ENCODE measurements around the gene MS4A7.

DNA sequence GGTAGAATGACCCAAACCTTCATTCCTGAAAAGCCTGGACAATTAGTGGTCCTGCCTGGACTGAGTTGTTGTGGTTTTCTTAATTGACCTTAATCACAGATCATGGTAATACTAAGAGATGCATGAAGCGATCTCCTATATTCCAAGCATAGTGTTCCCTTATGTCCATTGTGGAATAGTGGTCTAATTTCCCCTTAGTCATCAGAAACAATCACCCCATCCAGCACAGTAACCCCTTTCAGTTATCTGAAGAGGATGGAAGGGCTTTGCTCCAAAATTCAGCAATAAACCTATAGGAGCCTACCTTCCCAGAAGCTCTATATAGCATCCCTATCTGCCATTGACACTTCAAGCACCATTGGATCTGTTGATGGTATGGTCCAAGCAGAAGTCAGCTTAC lies 44.3 kb downstream of the MS4A7 start:
- TF ChIP-seq POLR2A (IDR thresholded peaks at IDR 0.05) (no peak), POLR2AphosphoS5 (IDR thresholded peaks at IDR 0.05) (no peak)
- TF ChIP-seq, protein P1, sequence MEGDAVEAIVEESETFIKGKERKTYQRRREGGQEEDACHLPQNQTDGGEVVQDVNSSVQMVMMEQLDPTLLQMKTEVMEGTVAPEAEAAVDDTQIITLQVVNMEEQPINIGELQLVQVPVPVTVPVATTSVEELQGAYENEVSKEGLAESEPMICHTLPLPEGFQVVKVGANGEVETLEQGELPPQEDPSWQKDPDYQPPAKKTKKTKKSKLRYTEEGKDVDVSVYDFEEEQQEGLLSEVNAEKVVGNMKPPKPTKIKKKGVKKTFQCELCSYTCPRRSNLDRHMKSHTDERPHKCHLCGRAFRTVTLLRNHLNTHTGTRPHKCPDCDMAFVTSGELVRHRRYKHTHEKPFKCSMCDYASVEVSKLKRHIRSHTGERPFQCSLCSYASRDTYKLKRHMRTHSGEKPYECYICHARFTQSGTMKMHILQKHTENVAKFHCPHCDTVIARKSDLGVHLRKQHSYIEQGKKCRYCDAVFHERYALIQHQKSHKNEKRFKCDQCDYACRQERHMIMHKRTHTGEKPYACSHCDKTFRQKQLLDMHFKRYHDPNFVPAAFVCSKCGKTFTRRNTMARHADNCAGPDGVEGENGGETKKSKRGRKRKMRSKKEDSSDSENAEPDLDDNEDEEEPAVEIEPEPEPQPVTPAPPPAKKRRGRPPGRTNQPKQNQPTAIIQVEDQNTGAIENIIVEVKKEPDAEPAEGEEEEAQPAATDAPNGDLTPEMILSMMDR (IDR thresholded peaks at IDR 0.05) = no peak

Data from breast epithelium (tissue), 3 donors.